ENCODE results near the gene RAP1GAP. TPM values are rescaled to one million over a fixed set of nuclear protein-coding genes. Genes with fewer than 3 reads are reported as not detected.

The RAP1GAP gene
- total and polyA plus RNA-seq, 9 of the 15 experiments (the other 6 are each of a cell fraction or from before 2014, with no cell fraction given), result 0.29 to 30.2 (median 19.2) TPM

DNA sequence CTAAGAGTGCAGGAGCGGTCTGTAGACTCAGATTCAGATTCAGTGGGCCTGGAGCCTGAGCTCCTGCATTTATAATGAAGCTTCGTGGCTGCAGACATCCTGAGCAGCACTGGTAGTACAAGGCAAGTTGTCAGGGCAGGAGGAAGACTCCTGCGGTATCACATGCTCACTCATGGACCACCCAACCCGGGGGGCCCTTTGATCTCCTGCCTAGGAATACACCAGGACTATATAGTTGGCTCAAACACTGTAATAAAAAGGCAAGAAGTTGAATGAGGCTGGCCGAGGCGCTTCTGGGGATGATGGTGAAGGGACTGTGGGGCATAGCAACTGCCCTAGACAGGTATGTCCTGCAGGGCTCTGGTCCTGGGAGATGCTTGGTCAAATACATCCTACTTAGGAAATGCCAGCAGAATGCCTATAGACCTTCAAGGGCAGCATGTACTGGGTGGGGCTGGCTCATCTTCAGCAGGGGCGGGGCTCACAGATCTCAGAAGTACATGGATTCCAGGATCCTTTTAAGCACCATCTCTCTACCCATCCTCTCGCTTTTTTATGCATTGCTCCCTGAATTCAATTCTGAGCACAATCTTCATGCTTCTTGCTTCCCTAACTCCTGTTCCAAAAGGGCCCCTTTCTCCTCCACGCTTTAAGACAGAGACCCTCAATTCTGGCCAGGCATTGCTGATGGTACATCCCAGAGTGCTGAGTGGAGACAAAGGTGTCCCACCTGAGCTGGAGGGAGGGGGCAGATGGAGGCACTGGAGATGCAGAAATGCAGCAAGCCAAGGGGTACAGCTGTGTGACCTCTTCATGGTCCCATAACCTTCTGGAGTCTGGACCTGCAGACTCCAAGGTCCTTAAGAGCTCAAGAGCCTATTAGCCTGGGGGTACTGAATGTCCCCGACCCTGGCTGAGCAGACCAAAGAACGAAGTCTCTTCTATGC, 2.1 kb upstream of the RAP1GAP start:
- Histone ChIP-seq H3K36me3 (ENCODE audit: control insufficient read depth, insufficient read depth, low read length) (peaks cover 12% of the 10 kb centered on the region; the same call in 1 of the 3 replicates), H3K4me1 (replicated peaks in 1 of 2; ENCODE audit: control insufficient read depth in 2 of 2, insufficient read depth in 2 of 2, low read length in 2 of 2) (peaks cover 50 to 54% of the 10 kb centered on the region in 2 experiments), H3K4me2 (ENCODE audit: insufficient read depth, low read length) (peak overlapping the region; percentile 93; the same call in 1 of the 2 replicates), H3K9me3 (replicated peaks; ENCODE audit: control insufficient read depth, insufficient read depth, low read depth, low read length) (no peaks in the 10 kb centered on the region), H3K9ac (ENCODE audit: insufficient read depth in 1 of 2, low read depth in 2 of 2, low read length in 2 of 2) (peak overlapping the region; percentile 13 to 87; a peak in 2 of 4 replicates), H2AFZ (ENCODE audit: low read depth, low read length) (no peak overlapping the region), H3K27me3 (ENCODE audit: control insufficient read depth in 2 of 2, insufficient read depth in 2 of 2, low read length in 2 of 2) (no peaks in the 10 kb centered on the region), H3K4me3 (no peak overlapping the region), H4K20me1 (replicated peaks; ENCODE audit: control insufficient read depth, insufficient read depth, low read length) (no peaks in the 10 kb centered on the region; the same call in 1 of the 2 replicates), H3K9me1 (ENCODE audit: control insufficient read depth, insufficient read depth, low read length) (no peaks in the 10 kb centered on the region), H3K27ac (ENCODE audit: extremely low read depth, low read depth, low read length) (peak overlapping the region; percentile 85), H3K79me2 (ENCODE audit: control insufficient read depth, insufficient read depth, low read length) (peaks cover 12% of the 10 kb centered on the region)
- ATAC-seq (no peak), DNase-seq (ENCODE audit: extremely low read depth in 1 of 4, low spot score in 3 of 4) (peak in 1 of 4 experiments; percentile 17), FAIRE-seq (no peak)
- ChIA-PET CTCF (ENCODE audit: low intra/inter-chr PET ratio) (no interaction called here), POLR2A (interaction anchor here (0.5 to 2.9 kb wide), 10 partner anchors 9 to 1077 kb away, joined by 3 to 13 read pairs (median 4); no protein-coding TSS in a partner anchor)
- 79% methylated on average over 11 of the region's 11 CpGs for WGBS (ENCODE audit: insufficient coverage, low coverage, missing lambda C conversion rate)
- intact Hi-C loops (cut with micrococcal nuclease) (loop anchor here (5.0 kb wide), 1 partner anchor 111 kb away; the partner anchor contains the start of gene USP48), in situ Hi-C loops (cut with MboI) (loop anchor here (25.0 kb wide), 1 partner anchor 159 kb away; the partner anchor contains the start of gene ALPL)
- no TSS peak for BruUV-seq (replicated peaks)
- TF ChIP-seq, protein P1, sequence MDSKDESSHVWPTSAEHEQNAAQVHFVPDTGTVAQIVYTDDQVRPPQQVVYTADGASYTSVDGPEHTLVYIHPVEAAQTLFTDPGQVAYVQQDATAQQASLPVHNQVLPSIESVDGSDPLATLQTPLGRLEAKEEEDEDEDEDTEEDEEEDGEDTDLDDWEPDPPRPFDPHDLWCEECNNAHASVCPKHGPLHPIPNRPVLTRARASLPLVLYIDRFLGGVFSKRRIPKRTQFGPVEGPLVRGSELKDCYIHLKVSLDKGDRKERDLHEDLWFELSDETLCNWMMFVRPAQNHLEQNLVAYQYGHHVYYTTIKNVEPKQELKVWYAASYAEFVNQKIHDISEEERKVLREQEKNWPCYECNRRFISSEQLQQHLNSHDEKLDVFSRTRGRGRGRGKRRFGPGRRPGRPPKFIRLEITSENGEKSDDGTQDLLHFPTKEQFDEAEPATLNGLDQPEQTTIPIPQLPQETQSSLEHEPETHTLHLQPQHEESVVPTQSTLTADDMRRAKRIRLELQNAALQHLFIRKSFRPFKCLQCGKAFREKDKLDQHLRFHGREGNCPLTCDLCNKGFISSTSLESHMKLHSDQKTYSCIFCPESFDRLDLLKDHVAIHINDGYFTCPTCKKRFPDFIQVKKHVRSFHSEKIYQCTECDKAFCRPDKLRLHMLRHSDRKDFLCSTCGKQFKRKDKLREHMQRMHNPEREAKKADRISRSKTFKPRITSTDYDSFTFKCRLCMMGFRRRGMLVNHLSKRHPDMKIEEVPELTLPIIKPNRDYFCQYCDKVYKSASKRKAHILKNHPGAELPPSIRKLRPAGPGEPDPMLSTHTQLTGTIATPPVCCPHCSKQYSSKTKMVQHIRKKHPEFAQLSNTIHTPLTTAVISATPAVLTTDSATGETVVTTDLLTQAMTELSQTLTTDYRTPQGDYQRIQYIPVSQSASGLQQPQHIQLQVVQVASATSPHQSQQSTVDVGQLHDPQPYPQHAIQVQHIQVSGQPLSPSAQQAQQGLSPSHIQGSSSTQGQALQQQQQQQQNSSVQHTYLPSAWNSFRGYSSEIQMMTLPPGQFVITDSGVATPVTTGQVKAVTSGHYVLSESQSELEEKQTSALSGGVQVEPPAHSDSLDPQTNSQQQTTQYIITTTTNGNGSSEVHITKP (IDR thresholded peaks at IDR 0.05; ENCODE audit: partially characterized antibody), result peak; percentile 63
- TF ChIP-seq ZNF695 (CRISPR knock-in tag; IDR thresholded peaks at IDR 0.05) (no peak), BRD4 (IDR thresholded peaks at IDR 0.05) (no peak), KDM5B (IDR thresholded peaks at IDR 0.05; ENCODE audit: insufficient replicate concordance, low read depth, low read length) (peak; percentile 29), SAP30 (IDR thresholded peaks at IDR 0.05; ENCODE audit: borderline replicate concordance, insufficient read depth, low read depth, low read length, poor library complexity, severe bottlenecking) (no peak), HNRNPUL1 (IDR thresholded peaks at IDR 0.05; ENCODE audit: low read length) (peak; percentile 37; the same call in 1 of the 2 replicates)
- TF ChIP-seq, protein P2, sequence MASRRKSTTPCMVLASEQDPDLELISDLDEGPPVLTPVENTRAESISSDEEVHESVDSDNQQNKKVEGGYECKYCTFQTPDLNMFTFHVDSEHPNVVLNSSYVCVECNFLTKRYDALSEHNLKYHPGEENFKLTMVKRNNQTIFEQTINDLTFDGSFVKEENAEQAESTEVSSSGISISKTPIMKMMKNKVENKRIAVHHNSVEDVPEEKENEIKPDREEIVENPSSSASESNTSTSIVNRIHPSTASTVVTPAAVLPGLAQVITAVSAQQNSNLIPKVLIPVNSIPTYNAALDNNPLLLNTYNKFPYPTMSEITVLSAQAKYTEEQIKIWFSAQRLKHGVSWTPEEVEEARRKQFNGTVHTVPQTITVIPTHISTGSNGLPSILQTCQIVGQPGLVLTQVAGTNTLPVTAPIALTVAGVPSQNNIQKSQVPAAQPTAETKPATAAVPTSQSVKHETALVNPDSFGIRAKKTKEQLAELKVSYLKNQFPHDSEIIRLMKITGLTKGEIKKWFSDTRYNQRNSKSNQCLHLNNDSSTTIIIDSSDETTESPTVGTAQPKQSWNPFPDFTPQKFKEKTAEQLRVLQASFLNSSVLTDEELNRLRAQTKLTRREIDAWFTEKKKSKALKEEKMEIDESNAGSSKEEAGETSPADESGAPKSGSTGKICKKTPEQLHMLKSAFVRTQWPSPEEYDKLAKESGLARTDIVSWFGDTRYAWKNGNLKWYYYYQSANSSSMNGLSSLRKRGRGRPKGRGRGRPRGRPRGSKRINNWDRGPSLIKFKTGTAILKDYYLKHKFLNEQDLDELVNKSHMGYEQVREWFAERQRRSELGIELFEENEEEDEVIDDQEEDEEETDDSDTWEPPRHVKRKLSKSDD (conservative IDR thresholded peaks at IDR 0.05; ENCODE audit: low read length), result no peak

Measured in K562 (cell line).